Neural cell (in vitro differentiated cells): ENCODE data around the gene ROCK2. TPM values are rescaled to one million over a fixed set of nuclear protein-coding genes. Genes with fewer than 3 reads are reported as not detected.

Experiments
- H2AFZ ChIP-seq: fragments of 200-600, 300-800 bp; sonication (generic), shearing (Covaris generic); 2 replicates; pipeline ENCODE4 v1.6.0; 2014; ENCODE audit warnings: low read depth, mild to moderate bottlenecking, antibody characterized with exemption, low read length, moderate library complexity
- H3F3A ChIP-seq: fragments of 200-600 bp; shearing (Covaris generic); 2 replicates; pipeline ENCODE4 v1.6.1; 2016; ENCODE audit warnings: mild to moderate bottlenecking, moderate library complexity, mixed read lengths, antibody characterized with exemption, low read length; ENCODE audit not compliant: insufficient read depth, poor library complexity, severe bottlenecking
- H3K27ac ChIP-seq: fragments of 200-600, 300-800 bp; sonication (generic), shearing (Covaris generic); 2 replicates; pipeline ENCODE4 v1.5.1; 2014; ENCODE audit warnings: mild to moderate bottlenecking, low read length, moderate library complexity
- H3K27me3 ChIP-seq: fragments of 300-800, 200-600 bp; sonication (generic), shearing (Covaris generic); 2 replicates; pipeline ENCODE4 v1.6.0; 2014; ENCODE audit warnings: mild to moderate bottlenecking, low read depth, low read length, moderate library complexity; ENCODE audit not compliant: insufficient read depth
- H3K36me3 ChIP-seq: fragments of 300-800, 200-600 bp; sonication (generic), shearing (Covaris generic); 2 replicates; pipeline ENCODE4 v1.5.1; 2014; ENCODE audit warnings: mild to moderate bottlenecking, antibody characterized with exemption, low read length, moderate library complexity; ENCODE audit not compliant: insufficient read depth
- H3K4me2 ChIP-seq: fragments of 300-800, 200-600 bp; sonication (generic), shearing (Covaris generic); 2 replicates; pipeline ENCODE4 v1.6.0; 2014; ENCODE audit warnings: mild to moderate bottlenecking, low read length
- H3K4me3 ChIP-seq: fragments of 300-800, 200-600 bp; sonication (generic), shearing (Covaris generic); 2 replicates; pipeline ENCODE4 v1.5.1; 2014; ENCODE audit warnings: mild to moderate bottlenecking, low read length, moderate library complexity
- H3K79me2 ChIP-seq: fragments of 200-600 bp; shearing (Covaris generic); replicated peaks from 2 replicates; pipeline ENCODE4 v1.6.0; 2014; ENCODE audit warnings: mild to moderate bottlenecking, low read length, moderate library complexity; ENCODE audit not compliant: insufficient read depth
- H3K9ac ChIP-seq: fragments of 300-800, 200-600 bp; sonication (generic), shearing (Covaris generic); 2 replicates; pipeline ENCODE4 v1.6.1; 2016; ENCODE audit warnings: mild to moderate bottlenecking, low read length, mixed read lengths
- H3K9me2 ChIP-seq: fragments of 200-600 bp; shearing (Covaris generic); 2 replicates; pipeline ENCODE4 v1.6.1; 2016; ENCODE audit warnings: mild to moderate bottlenecking, low read length, mixed read lengths; ENCODE audit not compliant: insufficient read depth
- H3K9me3 ChIP-seq: fragments of 200-600, 300-800 bp; sonication (generic), shearing (Covaris generic); 2 replicates; pipeline ENCODE4 v1.6.1; 2016; ENCODE audit warnings: mild to moderate bottlenecking, mixed run types, low read length, moderate library complexity, mixed read lengths
- H4K20me1 ChIP-seq: fragments of 200-600 bp; shearing (Covaris generic); 2 replicates; pipeline ENCODE4 v1.6.1; 2016; ENCODE audit warnings: mild to moderate bottlenecking, mixed run types; ENCODE audit not compliant: insufficient read depth
- CTCF ChIP-seq: fragments of 450-650 bp; IDR thresholded peaks from 2 replicates; pipeline ENCODE4 v1.5.1; 2014; ENCODE audit warnings: antibody characterized with exemption, mild to moderate bottlenecking, moderate library complexity; ENCODE audit not compliant: poor library complexity, severe bottlenecking
- EP300 ChIP-seq: fragments of 450-650 bp; conservative IDR thresholded peaks from 2 replicates; pipeline ENCODE4 v1.6.1; 2014; ENCODE audit warnings: antibody characterized with exemption, mild to moderate bottlenecking, moderate library complexity; ENCODE audit not compliant: poor library complexity, severe bottlenecking
- EZH2 ChIP-seq: fragments of 200-600, 300-800 bp; shearing (Covaris generic), sonication (generic); IDR thresholded peaks from 2 replicates; pipeline ENCODE4 v1.6.1; 2014; ENCODE audit warnings: antibody characterized with exemption, low read length, borderline replicate concordance, mild to moderate bottlenecking; ENCODE audit not compliant: insufficient read depth, poor library complexity, severe bottlenecking
- MXI1 ChIP-seq: fragments of 450-650 bp; conservative IDR thresholded peaks from 2 replicates; pipeline ENCODE4 v1.6.1; 2014; ENCODE audit warnings: antibody characterized with exemption, mild to moderate bottlenecking; ENCODE audit not compliant: poor library complexity, severe bottlenecking
- POLR2AphosphoS5 ChIP-seq: IDR thresholded peaks from 2 replicates; pipeline ENCODE4 v1.6.1; 2012
- RAD21 ChIP-seq: fragments of 450-650 bp; conservative IDR thresholded peaks from 2 replicates; pipeline ENCODE4 v1.6.1; 2014; ENCODE audit warnings: antibody characterized with exemption, mild to moderate bottlenecking, moderate library complexity
- REST ChIP-seq: IDR thresholded peaks from 2 replicates; pipeline ENCODE4 v1.6.1; 2012; ENCODE audit warnings: borderline replicate concordance
- SMC3 ChIP-seq: fragments of 450-650 bp; conservative IDR thresholded peaks from 2 replicates; pipeline ENCODE4 v1.6.1; 2014; ENCODE audit warnings: antibody characterized with exemption, mild to moderate bottlenecking, moderate library complexity; ENCODE audit not compliant: poor library complexity
- TAF1 ChIP-seq: IDR thresholded peaks from 2 replicates; pipeline ENCODE4 v1.6.1; 2012; ENCODE audit warnings: low read depth
- polyA plus RNA-seq: library from polyadenylated mRNA; depleted of rRNA; stranded (reverse); fragments of >200 nt; gene quantifications from 2 replicates; pipeline ENCODE4 v1.2.3, GENCODE V29; 2014

The ROCK2 gene
- polyA plus RNA-seq, 1 donor from 2014 or later = 25.7 TPM

- Histone ChIP-seq H3K27ac (no peak overlapping the region), H3K27me3 (no peaks in the 10 kb centered on the region), H3K9ac (no peak overlapping the region), H3K9me3 (no peaks in the 10 kb centered on the region), H3K4me3 (no peak overlapping the region), H2AFZ (no peak overlapping the region), H4K20me1 (no peaks in the 10 kb centered on the region), H3K36me3 (no peaks in the 10 kb centered on the region), H3K79me2 (no peaks in the 10 kb centered on the region), H3K9me2 (no peaks in the 10 kb centered on the region), H3F3A (no peaks in the 10 kb centered on the region), H3K4me2 (no peak overlapping the region)
- TF ChIP-seq EZH2 (no peak), POLR2AphosphoS5 (no peak), RAD21 (no peak), REST (no peak), MXI1 (no peak), EP300 (no peak), CTCF (no peak), TAF1 (no peak), SMC3 (no peak)
Measured at GRCh38 chr2:11147263-11147662, 197.2 kb downstream of the ROCK2 start.

GRCh38 chr2:11146076-11146475, 198.4 kb downstream of the ROCK2 start:
- H3K27ac ChIP-seq = no peak overlapping the region
- H3K9me2 ChIP-seq = no peaks in the 10 kb centered on the region
- H3F3A ChIP-seq = no peaks in the 10 kb centered on the region
- H3K79me2 ChIP-seq = no peaks in the 10 kb centered on the region
- no peak overlapping the region for H3K4me2 ChIP-seq
- no peaks in the 10 kb centered on the region for H3K9me3 ChIP-seq
- no peaks in the 10 kb centered on the region for H3K27me3 ChIP-seq
- H3K9ac ChIP-seq = no peak overlapping the region
- H3K36me3 ChIP-seq = no peaks in the 10 kb centered on the region
- H4K20me1 ChIP-seq = no peaks in the 10 kb centered on the region
- H2AFZ ChIP-seq = no peak overlapping the region
- TF ChIP-seq RAD21 = no peak
- no peak overlapping the region for H3K4me3 ChIP-seq

- Histone ChIP-seq H3F3A (no peaks in the 10 kb centered on the region), H3K36me3 (no peaks in the 10 kb centered on the region), H2AFZ (no peak overlapping the region), H4K20me1 (no peaks in the 10 kb centered on the region), H3K4me2 (no peak overlapping the region), H3K79me2 (no peaks in the 10 kb centered on the region), H3K27me3 (no peaks in the 10 kb centered on the region), H3K27ac (no peak overlapping the region), H3K9me3 (no peaks in the 10 kb centered on the region), H3K4me3 (no peak overlapping the region), H3K9ac (no peak overlapping the region), H3K9me2 (no peaks in the 10 kb centered on the region)
- TF ChIP-seq CTCF (no peak), TAF1 (no peak), SMC3 (no peak), REST (no peak), RAD21 (no peak), EP300 (no peak), MXI1 (no peak), EZH2 (no peak)
Measured at GRCh38 chr2:11145350-11145749, 199.1 kb downstream of the ROCK2 start.
